ENCODE data around the gene EIF4G2.
"Not testable (repeated sequence)": the region's sequence is repeated elsewhere in the genome, so short reads cannot be mapped to it uniquely, and the experiment has no call there.

Gene EIF4G2

GRCh38 chr11:10823152-10823579, 14.4 kb upstream of the EIF4G2 start (continued):
- TF ChIP-seq ZNF112 (tag by site-specific recombination; IDR thresholded peaks at IDR 0.05) = no peak
- no peak for TF ChIP-seq ZNF433 (tag by site-specific recombination; IDR thresholded peaks at IDR 0.05; ENCODE audit: low read depth)

- H3K4me1 ChIP-seq (ENCODE audit: control insufficient read depth, insufficient read depth, low read length); POLR2A ChIA-PET; H3K36me3 ChIP-seq (ENCODE audit: control insufficient read depth in 2 of 2, insufficient read depth in 1 of 2, low read length in 2 of 2); CTCF ChIA-PET; H3K9me3 ChIP-seq (ENCODE audit: control insufficient read depth, insufficient read depth, low read depth, low read length); H3K27ac ChIP-seq (ENCODE audit: extremely low read depth, low read depth, low read length); H3K4me3 ChIP-seq (ENCODE audit: low read depth, low read length): not testable (repeated sequence)
Measured at GRCh38 chr11:10822491-10822890, 13.8 kb upstream of the EIF4G2 start.

- no peak overlapping the region for H3K4me3 ChIP-seq (ENCODE audit: low read depth, low read length)
- H3K36me3 ChIP-seq (ENCODE audit: control insufficient read depth in 2 of 2, insufficient read depth in 1 of 2, low read length in 2 of 2) = no peaks in the 10 kb centered on the region
- ChIA-PET POLR2A (interaction anchor here (4.7 kb wide), 1 partner anchor 10 kb away, joined by 42 read pairs; the partner anchor contains the start of gene EIF4G2), CTCF (no interaction called here)
- H3K9me3 ChIP-seq (ENCODE audit: control insufficient read depth, insufficient read depth, low read depth, low read length) = no peaks in the 10 kb centered on the region
- H3K4me1 ChIP-seq (ENCODE audit: control insufficient read depth, insufficient read depth, low read length) = no peaks in the 10 kb centered on the region
- H3K27ac ChIP-seq (ENCODE audit: extremely low read depth, low read depth, low read length) = no peak overlapping the region
- TF ChIP-seq ZNF449 (tag by site-specific recombination; IDR thresholded peaks at IDR 0.05) (no peak), ZNF266 (tag by site-specific recombination; IDR thresholded peaks at IDR 0.05; ENCODE audit: low read depth) (no peak), ZNF624 (tag by site-specific recombination; IDR thresholded peaks at IDR 0.05) (no peak), ZBTB7A (tag by site-specific recombination; IDR thresholded peaks at IDR 0.05; ENCODE audit: low read depth) (no peak), ZNF521 (tag by site-specific recombination; IDR thresholded peaks at IDR 0.05) (no peak), ZNF621 (tag by site-specific recombination; IDR thresholded peaks at IDR 0.05) (no peak), ZNF398 (tag by site-specific recombination; IDR thresholded peaks at IDR 0.05) (no peak), ZNF785 (tag by site-specific recombination; IDR thresholded peaks at IDR 0.05) (no peak), YY2 (tag by site-specific recombination; IDR thresholded peaks at IDR 0.05) (no peak), ZNF280D (tag by site-specific recombination; IDR thresholded peaks at IDR 0.05) (no peak), AEBP2 (tag by site-specific recombination; IDR thresholded peaks at IDR 0.05; ENCODE audit: borderline replicate concordance) (no peak), ZBTB11 (tag by site-specific recombination; conservative IDR thresholded peaks at IDR 0.05; ENCODE audit: low read depth) (no peak), ZNF391 (tag by site-specific recombination; IDR thresholded peaks at IDR 0.05; ENCODE audit: borderline replicate concordance, low read depth) (no peak), PATZ1 (tag by site-specific recombination; IDR thresholded peaks at IDR 0.05) (no peak), GLI4 (tag by site-specific recombination; IDR thresholded peaks at IDR 0.05) (no peak), ZNF133 (tag by site-specific recombination; IDR thresholded peaks at IDR 0.05) (no peak), KLF10 (tag by site-specific recombination; IDR thresholded peaks at IDR 0.05) (no peak)
Measured at GRCh38 chr11:10818594-10818993, 9.9 kb upstream of the EIF4G2 start.

Measured in HEK293 (cell line).